Mesendoderm (in vitro differentiated cells): ENCODE results near the gene RPL10.
"Not testable (repeated sequence)": the region's sequence is repeated elsewhere in the genome, so short reads cannot be mapped to it uniquely, and the experiment has no call there.

Experiments used
- DNase-seq: peaks from one replicate; pipeline ENCODE4 v3.0.0; 2013
- H2AK5ac ChIP-seq: 2 replicates; pipeline ENCODE4 v1.6.1; 2013; ENCODE audit warnings: low read length, inconsistent platforms
- H2BK120ac ChIP-seq: 2 replicates; pipeline ENCODE4 v1.6.1; 2013; ENCODE audit warnings: low read depth, mild to moderate bottlenecking, low read length, moderate library complexity, mixed read lengths
- H2BK15ac ChIP-seq: replicated peaks from 2 replicates; pipeline ENCODE4 v1.6.1; 2013; ENCODE audit warnings: low read depth, mild to moderate bottlenecking, moderate library complexity
- H2BK5ac ChIP-seq: 2 replicates; pipeline ENCODE4 v1.6.1; 2013; ENCODE audit warnings: low read length, inconsistent platforms
- H3K18ac ChIP-seq: 2 replicates; pipeline ENCODE4 v1.6.1; 2013; ENCODE audit warnings: mild to moderate bottlenecking, low read length, mixed read lengths
- H3K23ac ChIP-seq: one replicate; pipeline ENCODE4 v1.6.1; 2013; ENCODE audit warnings: low read length
- H3K27ac ChIP-seq: 2 replicates; pipeline ENCODE4 v1.5.1; 2013; ENCODE audit warnings: low read depth, mild to moderate bottlenecking, inconsistent platforms, low read length, moderate library complexity
- H3K27me3 ChIP-seq: 2 replicates; pipeline ENCODE4 v1.6.1; 2013; ENCODE audit warnings: low read length, control low read depth, mild to moderate bottlenecking, inconsistent platforms; ENCODE audit not compliant: insufficient read depth, poor library complexity
- H3K36me3 ChIP-seq: 2 replicates; pipeline ENCODE4 v1.6.1; 2013; ENCODE audit warnings: low read length, inconsistent platforms; ENCODE audit not compliant: control insufficient read depth, insufficient read depth
- H3K4ac ChIP-seq: one replicate; pipeline ENCODE4 v1.6.1; 2013; ENCODE audit warnings: low read depth, mild to moderate bottlenecking, low read length, moderate library complexity
- H3K4me1 ChIP-seq: 2 replicates; pipeline ENCODE4 v1.6.1; 2013; ENCODE audit warnings: low read depth, low read length, inconsistent platforms; ENCODE audit not compliant: control insufficient read depth
- H3K4me2 ChIP-seq: 2 replicates; pipeline ENCODE4 v1.6.1; 2013; ENCODE audit warnings: low read length
- H3K4me3 ChIP-seq: 2 replicates; pipeline ENCODE4 v1.5.1; 2013; ENCODE audit warnings: mild to moderate bottlenecking, low read length
- H3K56ac ChIP-seq: one replicate; pipeline ENCODE4 v1.6.1; 2013; ENCODE audit warnings: low read length
- H3K79me1 ChIP-seq: 2 replicates; pipeline ENCODE4 v1.6.1; 2013; ENCODE audit warnings: low read length, inconsistent platforms
- H3K79me2 ChIP-seq: 2 replicates; pipeline ENCODE4 v1.6.1; 2013; ENCODE audit warnings: mild to moderate bottlenecking, low read length; ENCODE audit not compliant: control insufficient read depth, insufficient read depth
- H3K9ac ChIP-seq: 2 replicates; pipeline ENCODE4 v1.6.1; 2013; ENCODE audit warnings: low read length, inconsistent platforms
- H4K5ac ChIP-seq: one replicate; pipeline ENCODE4 v1.6.1; 2013; ENCODE audit warnings: low read length
- H4K8ac ChIP-seq: one replicate; pipeline ENCODE4 v1.6.1; 2013; ENCODE audit warnings: low read depth, mild to moderate bottlenecking, control low read depth, low read length, moderate library complexity
- WGBS: extraction: QIAGEN DNeasy Blood & Tissue Kit; methylation state at CpG from one replicate; pipeline ENCODE4 v1.1.7; 2013; ENCODE audit warnings: low lambda C conversion rate, missing lambda C conversion rate; ENCODE audit not compliant: insufficient coverage; ENCODE audit errors: extremely low coverage; 5-methylcytosine and 5-hydroxymethylcytosine counted together

The RPL10 gene

GRCh38 chrX:154382483-154383069 lies 15.6 kb upstream of the RPL10 start:
- no peak overlapping the region for H3K4ac ChIP-seq
- H2AK5ac ChIP-seq, result no peak overlapping the region
- no peaks in the 10 kb centered on the region for H3K4me1 ChIP-seq
- no peaks in the 10 kb centered on the region for H3K36me3 ChIP-seq
- H4K5ac ChIP-seq, result no peak overlapping the region
- no peak overlapping the region for H3K27ac ChIP-seq
- H4K8ac ChIP-seq, result no peak overlapping the region
- H3K79me1 ChIP-seq, result no peaks in the 10 kb centered on the region
- H2BK15ac ChIP-seq, result no peak overlapping the region
- no CpG with 5 or more reads among the region's 11 CpGs for WGBS
- H3K56ac ChIP-seq, result no peak overlapping the region
- H2BK5ac ChIP-seq, result no peak overlapping the region
- no peak overlapping the region for H3K18ac ChIP-seq
- peaks cover 4% of the 10 kb centered on the region for H3K79me2 ChIP-seq
- DNase-seq, result no peak
- no peak overlapping the region for H3K4me2 ChIP-seq
- H2BK120ac ChIP-seq, result no peak overlapping the region
- H3K4me3 ChIP-seq, result no peak overlapping the region
- H3K27me3 ChIP-seq, result no peaks in the 10 kb centered on the region
- H3K9ac ChIP-seq, result no peak overlapping the region
- H3K23ac ChIP-seq, result no peak overlapping the region

- H3K9ac ChIP-seq, result no peak overlapping the region
- H3K36me3 ChIP-seq, result no peaks in the 10 kb centered on the region
- H3K27ac ChIP-seq, result no peak overlapping the region
- no peak overlapping the region for H2BK5ac ChIP-seq
- no peaks in the 10 kb centered on the region for H3K79me1 ChIP-seq
- H3K4me1 ChIP-seq, result no peaks in the 10 kb centered on the region
- no peak overlapping the region for H3K4ac ChIP-seq
- H4K8ac ChIP-seq, result no peak overlapping the region
- no peaks in the 10 kb centered on the region for H3K27me3 ChIP-seq
- H2AK5ac ChIP-seq, result no peak overlapping the region
- no peak for DNase-seq
- no peak overlapping the region for H3K56ac ChIP-seq
- no peak overlapping the region for H3K4me2 ChIP-seq
- no peak overlapping the region for H2BK15ac ChIP-seq
- no peak overlapping the region for H3K23ac ChIP-seq
- peaks cover 4% of the 10 kb centered on the region for H3K79me2 ChIP-seq
- H3K4me3 ChIP-seq, result no peak overlapping the region
- no peak overlapping the region for H3K18ac ChIP-seq
- no peak overlapping the region for H4K5ac ChIP-seq
- H2BK120ac ChIP-seq, result no peak overlapping the region
- no CpG with 5 or more reads among the region's 14 CpGs for WGBS
Measured at GRCh38 chrX:154383359-154384283, 14.6 kb upstream of the RPL10 start.

GRCh38 chrX:154384284-154384892 lies 13.8 kb upstream of the RPL10 start:
- H2BK15ac ChIP-seq, result no peak overlapping the region
- DNase-seq, result no peak
- no CpG with 5 or more reads among the region's 8 CpGs for WGBS

GRCh38 chrX:154388094-154388493 lies 10.1 kb upstream of the RPL10 start:
- H3K27ac ChIP-seq, H3K4ac ChIP-seq, H3K18ac ChIP-seq, H2BK5ac ChIP-seq, DNase-seq, H3K4me2 ChIP-seq, H3K4me3 ChIP-seq, H4K5ac ChIP-seq, H3K4me1 ChIP-seq, H3K36me3 ChIP-seq, H3K79me1 ChIP-seq, H3K79me2 ChIP-seq, H2BK120ac ChIP-seq, H3K9ac ChIP-seq, H4K8ac ChIP-seq, H3K56ac ChIP-seq, H3K27me3 ChIP-seq, H3K23ac ChIP-seq, H2AK5ac ChIP-seq, H2BK15ac ChIP-seq: not testable (repeated sequence)
- no CpG with 5 or more reads among the region's 20 CpGs for WGBS

More at GRCh38 chrX:154384284-154384892, 13.8 kb upstream of the RPL10 start:
- no peak overlapping the region for H2BK120ac ChIP-seq
- H2AK5ac ChIP-seq, result no peak overlapping the region
- no peak overlapping the region for H3K4ac ChIP-seq
- H3K4me2 ChIP-seq, result no peak overlapping the region
- H3K27ac ChIP-seq, result no peak overlapping the region
- H3K18ac ChIP-seq, result no peak overlapping the region
- no peak overlapping the region for H3K4me3 ChIP-seq
- H3K23ac ChIP-seq, result no peak overlapping the region
- no peaks in the 10 kb centered on the region for H3K36me3 ChIP-seq
- no peaks in the 10 kb centered on the region for H3K27me3 ChIP-seq
- H3K79me1 ChIP-seq, result no peaks in the 10 kb centered on the region
- no peak overlapping the region for H3K9ac ChIP-seq
- no peak overlapping the region for H4K8ac ChIP-seq
- H2BK5ac ChIP-seq, result no peak overlapping the region
- no peaks in the 10 kb centered on the region for H3K4me1 ChIP-seq
- H3K56ac ChIP-seq, result no peak overlapping the region
- no peak overlapping the region for H4K5ac ChIP-seq
- peaks cover 4% of the 10 kb centered on the region for H3K79me2 ChIP-seq

- no CpG with 5 or more reads among the region's 16 CpGs for WGBS
- not testable (repeated sequence) for H3K18ac ChIP-seq, H3K27me3 ChIP-seq
Measured at GRCh38 chrX:154388649-154389048, 9.5 kb upstream of the RPL10 start.

More at GRCh38 chrX:154388649-154389048, 9.5 kb upstream of the RPL10 start:
- not testable (repeated sequence) for H3K79me2 ChIP-seq, H3K36me3 ChIP-seq, H2BK5ac ChIP-seq, H3K4me1 ChIP-seq, H2BK120ac ChIP-seq, H2BK15ac ChIP-seq, H3K56ac ChIP-seq, DNase-seq, H3K23ac ChIP-seq, H3K27ac ChIP-seq, H3K4me3 ChIP-seq, H4K5ac ChIP-seq, H4K8ac ChIP-seq, H3K4ac ChIP-seq, H3K79me1 ChIP-seq, H2AK5ac ChIP-seq, H3K9ac ChIP-seq, H3K4me2 ChIP-seq
